ENCODE data around the gene TIGD6.

The TIGD6 gene

DNA sequence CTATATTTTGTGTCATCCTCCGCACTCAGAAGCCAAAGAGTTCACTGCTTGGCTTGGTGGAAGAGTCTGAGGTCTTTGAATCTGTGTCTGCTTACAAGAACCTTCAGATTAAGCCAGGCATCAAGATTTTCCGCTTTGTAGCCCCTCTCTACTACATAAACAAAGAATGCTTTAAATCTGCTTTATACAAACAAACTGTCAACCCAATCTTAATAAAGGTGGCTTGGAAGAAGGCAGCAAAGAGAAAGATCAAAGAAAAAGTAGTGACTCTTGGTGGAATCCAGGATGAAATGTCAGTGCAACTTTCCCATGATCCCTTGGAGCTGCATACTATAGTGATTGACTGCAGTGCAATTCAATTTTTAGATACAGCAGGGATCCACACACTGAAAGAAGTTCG is 19.2 kb downstream of the TIGD6 start:
- no peak for DNase-seq (ENCODE audit: low read depth in 1 of 2, low spot score in 1 of 2)

DNA sequence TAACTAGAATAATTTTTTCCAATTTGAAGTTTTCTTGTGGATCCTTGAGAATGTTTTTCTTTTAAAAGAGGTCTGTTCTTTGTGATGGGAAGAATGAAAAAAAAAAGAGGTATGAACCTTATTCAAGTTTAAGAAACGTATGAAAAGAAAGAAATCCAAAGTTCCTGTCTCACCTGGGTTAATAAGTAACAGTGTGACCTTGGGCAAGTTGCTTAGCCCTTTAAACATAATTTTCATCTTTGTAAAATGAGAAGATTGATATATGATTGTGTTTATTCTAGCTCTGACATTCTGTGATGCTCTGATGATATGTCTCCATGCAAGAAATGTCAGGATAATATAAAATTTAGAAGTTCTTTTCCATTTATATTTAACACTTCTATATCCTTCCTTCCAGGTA is 20.6 kb downstream of the TIGD6 start:
- no peak for DNase-seq (ENCODE audit: low read depth in 1 of 2, low spot score in 1 of 2)

DNA sequence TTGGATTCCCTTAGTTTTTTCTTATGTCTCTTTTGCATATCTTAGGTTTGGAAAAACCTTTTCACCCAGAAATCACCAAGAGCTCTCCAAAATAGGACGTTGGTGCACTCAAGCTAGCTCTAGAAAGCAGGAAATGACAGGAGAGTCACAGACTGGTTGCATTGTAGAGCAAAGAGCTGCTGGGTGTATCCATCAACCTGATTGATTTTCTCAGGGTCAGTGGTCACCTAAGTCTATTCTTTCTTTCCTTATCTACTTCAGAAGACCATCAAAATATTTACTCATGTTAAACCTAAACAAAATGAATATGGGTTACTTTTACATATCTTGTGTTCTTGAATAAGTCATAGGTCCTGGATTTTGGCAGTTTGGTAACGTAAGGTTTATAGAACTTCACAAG is 25.0 kb downstream of the TIGD6 start:
- no peak for DNase-seq (ENCODE audit: low read depth in 1 of 2, low spot score in 1 of 2)

DNA sequence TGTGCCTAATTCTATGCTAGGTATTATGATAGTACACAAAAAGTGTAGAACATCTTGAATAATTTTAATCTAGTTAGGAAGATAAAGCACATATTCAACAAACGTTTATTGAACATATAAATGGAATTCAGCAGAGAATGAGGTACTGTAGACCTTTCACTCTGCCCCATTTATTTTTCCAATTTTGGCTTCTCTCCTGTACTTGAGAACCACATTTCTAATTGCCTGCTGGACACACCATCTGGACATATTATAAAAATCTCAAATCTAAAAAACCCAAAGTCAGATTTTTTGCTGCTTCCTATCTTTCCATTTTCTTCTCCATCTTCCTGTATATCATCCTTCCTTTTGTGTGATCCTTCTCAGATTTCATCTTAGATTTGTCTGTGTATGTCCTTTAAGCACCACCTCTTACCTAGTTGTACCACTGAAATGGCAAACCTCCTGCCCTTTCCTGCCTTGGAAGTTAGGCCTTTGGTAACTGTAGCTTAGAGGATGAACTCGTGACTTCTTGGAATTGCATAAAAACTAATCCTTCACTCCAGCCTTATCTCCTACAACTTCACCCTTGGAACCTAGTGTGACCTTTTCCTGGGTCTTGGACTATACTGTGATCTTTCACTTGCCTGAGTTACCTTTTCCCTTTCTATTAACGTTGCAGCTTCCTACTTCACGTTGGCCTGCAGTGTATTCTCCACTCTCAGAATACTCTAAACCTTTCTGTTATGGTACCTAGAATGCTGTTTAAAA is 31.1 kb downstream of the TIGD6 start:
- no peak for DNase-seq (ENCODE audit: low read depth in 1 of 2, low spot score in 1 of 2)

DNA sequence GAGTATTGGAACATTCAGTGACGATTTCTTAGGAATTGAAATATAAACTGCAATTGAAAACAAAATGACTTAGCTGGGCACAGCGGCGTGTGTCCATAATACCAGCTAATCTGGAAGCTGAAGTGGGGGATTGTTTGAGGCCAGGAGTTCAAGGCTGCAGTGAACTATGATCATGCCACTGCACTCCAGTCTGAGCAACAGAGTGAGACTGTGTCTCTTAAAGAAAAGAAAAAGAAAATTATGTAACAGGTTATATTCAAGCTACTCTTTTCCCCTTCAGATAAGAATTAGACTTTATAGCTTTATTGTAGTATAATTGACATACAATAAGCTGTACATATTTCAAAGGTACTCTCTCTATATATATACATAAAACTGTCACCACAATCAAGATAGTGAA is 33.5 kb downstream of the TIGD6 start:
- DNase-seq (ENCODE audit: low read depth in 1 of 2, low spot score in 1 of 2): no peak

DNA sequence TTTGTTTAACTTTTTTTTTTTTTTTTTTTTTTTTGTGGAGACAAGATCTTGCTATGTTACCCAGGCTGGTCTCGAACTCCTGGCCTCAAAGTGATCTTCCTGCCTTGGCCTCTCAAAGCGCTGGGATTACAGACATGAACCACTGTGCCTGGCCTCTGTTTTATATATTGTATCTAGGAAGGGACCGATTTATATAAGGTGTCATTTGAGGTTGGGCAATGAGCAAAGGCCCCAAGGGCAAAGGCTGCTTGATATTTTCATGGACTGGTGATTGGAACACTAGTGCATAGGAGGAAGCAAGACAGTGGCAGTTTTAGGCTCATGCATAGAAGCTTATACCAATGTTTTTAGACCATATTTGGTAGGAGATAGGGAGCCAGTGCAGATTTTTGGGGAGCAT is 36.7 kb downstream of the TIGD6 start:
- DNase-seq (ENCODE audit: low read depth in 1 of 2, low spot score in 1 of 2): no peak

DNA sequence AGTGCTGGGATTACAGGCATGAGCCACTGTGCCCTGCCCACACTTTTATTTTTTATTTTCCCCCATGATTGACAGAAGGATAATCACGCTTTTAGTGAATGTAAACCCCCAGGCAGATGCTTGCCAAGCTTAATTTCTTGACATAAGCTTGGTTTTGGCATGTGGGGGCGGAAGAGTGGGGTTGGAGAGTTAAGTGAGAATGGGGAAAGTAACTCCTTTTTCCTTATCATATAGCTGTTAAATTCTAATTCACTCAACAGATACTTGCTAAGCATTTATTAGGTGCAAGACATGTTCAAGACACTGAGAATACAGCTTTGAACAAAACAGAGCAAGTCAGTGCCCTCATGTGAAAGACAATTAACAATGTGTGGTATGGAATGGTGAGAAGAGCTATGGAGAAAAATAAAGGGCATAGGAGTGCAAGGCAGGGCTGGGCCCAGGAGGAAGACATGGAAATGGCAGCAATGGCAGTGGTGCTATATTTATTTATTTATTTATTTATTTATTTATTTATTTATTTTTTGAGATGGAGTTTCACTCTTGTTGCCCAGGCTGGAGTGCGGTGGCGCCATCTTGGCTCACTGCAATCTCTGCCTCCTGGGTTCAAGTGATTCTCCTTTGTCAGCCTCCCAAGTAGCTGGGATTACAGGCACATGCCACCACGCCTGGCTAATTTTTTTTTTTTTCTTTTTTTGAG is 37.7 kb downstream of the TIGD6 start:
- DNase-seq (ENCODE audit: low read depth in 1 of 2, low spot score in 1 of 2): no peak

DNA sequence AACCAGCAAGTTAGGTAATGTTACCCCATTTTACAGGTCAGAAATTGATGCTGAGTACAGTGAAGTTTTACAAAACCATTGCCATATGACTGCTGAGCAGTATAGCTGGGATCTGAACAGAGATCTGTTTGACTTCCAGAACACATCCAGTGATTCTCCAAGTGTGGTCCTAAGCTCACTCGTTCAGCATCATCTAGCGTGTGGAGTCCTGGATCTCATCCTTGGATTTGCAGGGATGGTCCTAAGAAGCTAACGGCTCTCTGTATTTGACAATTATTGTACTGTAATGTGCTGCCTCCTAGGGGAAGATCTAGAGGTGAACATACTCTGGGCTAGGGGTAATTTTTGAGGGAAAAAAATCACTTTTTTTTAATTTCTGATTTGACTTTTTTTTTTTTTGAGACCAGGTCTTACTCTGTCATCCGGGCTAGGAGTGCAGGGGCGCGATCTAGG is 38.5 kb downstream of the TIGD6 start:
- DNase-seq (ENCODE audit: low read depth in 1 of 2, low spot score in 1 of 2): no peak

DNA sequence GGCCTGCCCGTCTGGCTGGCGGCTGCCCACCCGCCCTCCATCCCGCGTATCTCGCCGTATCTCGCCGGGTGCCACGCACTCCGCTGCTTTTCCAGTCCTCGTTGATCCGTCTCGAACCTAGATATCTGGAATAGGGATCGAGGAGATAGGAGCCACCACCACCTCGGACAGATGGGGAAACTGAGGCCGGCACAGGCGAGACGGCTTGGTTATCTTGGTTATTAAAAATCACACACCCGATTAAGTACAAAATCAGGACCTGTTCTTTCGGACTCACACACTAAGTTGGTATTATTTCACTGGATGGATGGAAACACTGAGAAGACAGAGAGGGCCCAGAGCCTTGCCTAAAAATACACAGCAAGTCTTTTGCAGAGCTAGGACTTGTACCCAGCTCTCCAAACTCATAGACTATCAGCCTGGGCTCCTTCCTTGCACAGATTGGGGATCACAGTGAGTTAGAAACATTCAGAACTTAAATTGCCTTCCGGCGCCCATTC is 39.2 kb downstream of the TIGD6 start:
- DNase-seq (ENCODE audit: low read depth in 1 of 2, low spot score in 1 of 2): no peak

DNA sequence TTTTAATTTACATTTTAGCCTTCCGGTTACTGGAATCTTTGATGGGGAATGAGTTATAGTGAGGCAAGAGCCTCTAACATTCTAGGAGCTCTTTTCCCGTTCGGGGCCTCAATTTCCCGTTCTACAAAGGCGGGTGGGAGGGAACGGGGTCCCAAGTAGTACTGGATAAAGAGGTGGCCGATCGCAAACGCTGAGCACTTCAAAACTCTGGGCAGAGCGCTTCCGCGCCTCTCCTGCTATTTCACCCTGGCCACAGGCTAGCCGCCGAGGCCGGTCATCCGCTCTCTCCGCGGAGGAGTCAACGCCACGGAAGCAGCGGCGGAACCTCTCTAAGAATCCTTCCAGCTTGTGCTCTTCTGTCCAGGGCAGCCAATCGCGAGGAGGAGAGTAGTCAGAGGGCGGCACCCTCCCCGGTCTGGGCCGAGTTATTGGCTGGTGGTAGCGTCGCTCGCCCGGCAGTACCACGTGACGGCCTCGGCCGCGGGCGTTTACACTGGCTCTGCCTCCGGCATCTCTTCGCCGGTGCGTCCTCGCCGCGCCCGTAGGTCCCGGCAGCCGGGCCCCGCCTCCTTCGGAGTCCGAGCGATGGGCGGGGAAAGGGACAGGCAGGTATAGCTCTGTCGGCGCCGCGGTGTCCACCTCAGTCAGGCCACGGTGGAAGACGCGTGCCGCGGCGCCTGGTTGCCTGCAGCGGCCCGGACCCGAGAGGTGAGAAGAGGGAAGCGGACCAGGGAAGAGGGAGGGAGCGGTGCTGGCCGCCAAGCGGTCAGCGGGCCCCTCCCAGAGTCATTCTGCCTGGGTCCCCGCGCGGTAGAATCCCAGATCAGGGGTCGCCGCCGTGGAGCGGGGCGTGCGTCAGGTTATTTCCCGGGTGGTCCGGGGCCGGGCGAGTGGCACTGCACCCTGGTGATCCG is 39.9 kb downstream of the TIGD6 start, which contains the start of gene SLC26A2:
SLC26A2 (plus strand) TSS at position 487 of the 914 bp plus-strand sequence. CDS start 16,895 bp downstream, outside the sequence.
- peak; percentile 84 to 88 for DNase-seq (ENCODE audit: low read depth in 1 of 2, low spot score in 1 of 2)

DNA sequence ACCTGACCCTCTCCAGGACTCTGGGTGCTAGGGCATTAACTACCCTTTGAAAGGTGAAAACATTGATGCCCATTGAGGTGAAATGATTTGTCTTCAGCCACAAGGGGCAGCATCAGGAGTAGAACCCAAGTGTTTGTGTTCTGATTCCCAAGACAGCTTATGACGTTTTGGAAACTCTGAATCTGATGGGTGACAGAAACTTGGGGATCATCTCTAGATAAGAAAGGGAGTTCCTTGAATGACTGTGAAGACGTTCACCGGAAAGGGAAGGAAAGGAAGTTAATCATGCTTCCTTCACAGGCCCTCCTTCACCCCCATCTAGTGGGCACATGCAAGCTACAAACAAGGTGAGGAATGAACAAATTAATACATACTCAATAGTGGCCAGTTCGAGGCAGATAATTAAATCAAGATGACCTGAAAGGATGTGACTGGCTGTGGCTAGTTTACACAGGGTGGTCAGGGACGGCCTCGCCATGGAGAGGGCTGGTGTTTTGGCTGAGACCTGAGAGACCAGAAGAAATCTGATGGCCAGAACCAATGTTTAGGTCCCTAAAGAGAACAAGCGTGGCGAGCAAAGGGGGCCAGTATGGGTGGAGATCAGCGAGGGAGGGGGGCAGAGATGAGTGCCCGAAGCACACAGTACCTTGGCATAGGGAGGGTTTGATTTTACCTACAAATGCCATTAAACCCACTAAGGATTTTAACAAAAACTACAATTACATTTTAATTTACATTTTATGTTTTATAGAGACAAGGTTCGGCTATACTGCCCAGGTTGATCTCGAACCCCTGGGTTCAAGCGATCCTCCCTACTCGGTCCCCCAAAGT is 40.8 kb downstream of the TIGD6 start:
- DNase-seq (ENCODE audit: low read depth in 1 of 2, low spot score in 1 of 2): peak in 1 of 2 donors; percentile 15

DNA sequence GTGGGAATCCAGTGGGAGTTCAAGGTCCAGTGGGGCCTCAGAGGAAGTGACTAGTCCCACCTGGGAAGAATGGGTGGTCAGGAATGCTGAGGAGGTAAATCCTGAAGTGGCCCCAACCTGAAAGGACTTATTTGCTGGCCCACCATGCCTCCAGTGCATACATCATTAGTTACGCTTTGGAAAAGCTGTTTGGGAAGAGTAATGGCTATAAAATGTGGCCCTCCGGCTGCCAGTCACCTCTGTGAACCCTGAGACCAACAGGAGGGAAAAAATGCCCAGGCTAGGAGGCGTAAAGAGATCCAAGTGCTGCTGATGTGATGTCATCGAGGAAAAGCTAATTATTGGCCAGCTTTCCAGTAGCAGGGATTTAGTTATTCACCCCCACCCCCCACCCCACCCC is 42.6 kb downstream of the TIGD6 start:
- DNase-seq (ENCODE audit: low read depth in 1 of 2, low spot score in 1 of 2): no peak

DNA sequence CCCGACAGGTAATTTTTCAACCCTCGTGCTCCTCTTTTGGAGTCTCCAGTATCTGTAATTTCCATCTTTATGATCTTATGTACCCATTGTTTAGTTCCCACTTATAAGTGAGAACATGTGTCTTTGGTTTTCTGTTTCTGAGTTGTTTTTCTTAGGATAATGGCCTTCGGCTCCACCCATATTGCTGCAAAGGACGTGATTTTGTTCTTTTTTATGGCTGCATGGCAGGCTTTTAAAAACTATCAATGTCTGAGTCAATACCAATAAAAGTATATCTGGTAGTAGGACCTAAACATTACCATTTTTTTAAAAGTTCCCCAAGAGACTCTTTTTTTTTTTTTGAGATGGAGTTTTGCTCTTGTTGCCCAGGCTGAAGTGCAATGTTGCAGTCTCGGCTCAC is 43.8 kb downstream of the TIGD6 start:
- no peak for DNase-seq (ENCODE audit: low read depth in 1 of 2, low spot score in 1 of 2)

DNA sequence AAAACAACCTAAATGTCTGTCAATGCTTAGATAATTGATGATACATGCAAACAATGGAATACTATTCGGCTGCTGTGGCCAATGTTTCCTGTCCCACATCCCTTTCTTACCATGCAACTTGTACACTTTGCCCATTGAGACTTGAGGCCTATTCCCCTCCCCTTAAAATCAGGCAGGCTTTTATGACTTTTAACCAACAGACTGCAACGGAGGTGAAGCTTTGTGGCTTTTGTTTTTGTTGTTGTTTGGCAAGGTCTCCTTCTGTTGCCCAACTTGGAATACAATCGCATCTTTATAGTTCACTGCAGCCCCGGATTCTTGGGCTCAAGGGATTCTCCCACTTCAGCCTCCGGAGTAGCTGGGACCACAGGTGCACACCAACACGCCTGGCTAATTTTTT is 45.7 kb downstream of the TIGD6 start:
- DNase-seq (ENCODE audit: low read depth in 1 of 2, low spot score in 1 of 2): no peak

DNA sequence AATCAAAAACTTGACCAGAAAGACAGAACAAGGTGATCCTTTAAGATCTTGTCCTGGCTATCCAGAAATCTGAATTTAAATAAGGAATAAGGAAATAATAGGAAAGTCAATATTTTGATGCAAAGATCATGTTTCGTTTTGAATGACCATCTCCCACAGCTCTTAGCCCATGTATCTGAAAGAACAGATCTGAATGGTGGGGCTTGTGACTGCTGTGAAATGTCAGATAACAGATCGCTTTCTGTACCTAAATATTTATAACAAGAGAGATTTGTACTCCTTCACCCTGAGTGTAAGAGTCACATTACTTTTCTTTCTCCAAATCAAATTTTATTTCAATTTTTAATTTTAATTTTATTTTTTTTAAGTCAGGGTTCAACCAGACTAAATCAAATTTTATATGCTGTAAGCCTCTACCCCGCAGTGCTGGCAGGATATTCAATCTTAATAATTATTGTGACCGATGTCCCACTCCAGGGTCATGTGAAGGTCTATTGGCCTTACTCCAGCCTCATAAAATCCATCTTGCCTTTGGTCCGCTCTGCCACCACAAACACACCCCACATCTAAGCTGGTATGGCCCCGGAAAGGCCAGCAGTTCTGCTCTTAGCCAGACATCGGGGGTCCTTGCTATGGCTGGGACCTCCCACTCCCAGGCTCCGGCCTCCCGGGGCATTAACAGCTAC is 46.9 kb downstream of the TIGD6 start:
- DNase-seq (ENCODE audit: low read depth in 1 of 2, low spot score in 1 of 2): no peak

DNA sequence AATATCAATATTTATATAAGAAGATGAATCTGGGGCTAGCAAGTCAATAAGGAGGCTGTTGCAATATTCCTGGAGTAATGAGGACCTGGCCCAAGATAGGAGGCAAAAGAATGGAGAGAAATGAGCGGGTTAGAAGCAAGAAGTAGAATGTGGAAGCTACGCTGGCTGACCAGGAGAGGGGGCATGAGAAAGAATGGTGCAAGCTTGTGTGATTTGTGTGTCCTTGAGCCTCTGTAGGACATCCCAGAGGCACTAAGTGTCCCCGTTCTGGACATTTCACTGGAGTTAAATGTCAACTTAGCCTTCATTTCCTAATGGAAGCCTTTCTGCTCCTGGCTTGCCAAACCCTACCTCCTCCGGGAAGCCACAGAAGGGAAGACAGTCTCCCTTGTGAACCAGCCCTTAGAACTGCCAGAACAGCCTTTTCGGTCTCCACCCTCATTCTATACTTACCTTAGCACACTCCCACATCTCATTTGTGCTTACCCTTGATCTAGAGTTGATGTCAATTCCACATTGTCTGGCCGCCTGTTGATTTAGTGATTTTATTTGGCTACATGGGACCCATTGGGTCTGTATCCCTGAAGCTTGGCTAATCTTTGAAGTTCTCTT is 49.2 kb downstream of the TIGD6 start:
- no peak for DNase-seq (ENCODE audit: low read depth in 1 of 2, low spot score in 1 of 2)

DNA sequence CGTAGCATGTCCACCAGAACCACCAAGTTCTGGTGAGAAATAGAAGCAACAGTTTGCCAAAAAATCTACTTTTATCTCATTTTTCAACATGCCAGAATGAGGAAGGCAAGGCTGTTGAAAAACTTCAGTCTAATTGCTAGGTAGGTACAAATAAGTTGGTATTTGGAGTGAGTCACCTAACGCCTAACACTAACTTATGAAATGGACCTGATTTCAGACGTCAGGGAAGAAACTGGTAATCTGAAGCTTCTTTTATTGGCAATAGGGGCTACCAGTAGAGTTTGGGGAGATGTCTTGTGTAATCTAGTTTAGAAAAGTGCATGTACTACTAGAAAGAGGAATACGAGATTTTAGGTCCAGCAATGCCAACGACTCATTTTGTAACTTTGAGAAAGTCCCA is 51.5 kb downstream of the TIGD6 start:
- DNase-seq (ENCODE audit: low read depth in 1 of 2, low spot score in 1 of 2): no peak

DNA sequence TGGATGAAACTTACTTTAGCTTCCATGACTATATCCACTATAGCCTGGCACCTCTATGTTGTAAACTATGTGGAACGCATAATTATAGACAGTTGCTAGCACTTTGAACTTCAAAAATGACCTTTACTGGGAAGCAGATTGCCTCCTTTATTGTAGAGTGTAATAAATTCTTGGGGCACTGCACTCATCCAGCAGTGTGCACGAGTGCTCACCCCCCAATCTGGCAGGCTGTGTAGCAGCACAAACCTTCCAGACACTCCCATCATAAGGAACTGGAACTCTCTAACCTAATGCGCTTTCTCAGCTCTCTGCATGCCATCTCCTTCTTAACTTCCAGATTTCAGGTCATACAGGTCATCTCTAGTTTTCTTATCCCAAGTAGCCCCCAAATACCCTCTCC is 54.3 kb downstream of the TIGD6 start:
- no peak for DNase-seq (ENCODE audit: low read depth in 1 of 2, low spot score in 1 of 2)

DNA sequence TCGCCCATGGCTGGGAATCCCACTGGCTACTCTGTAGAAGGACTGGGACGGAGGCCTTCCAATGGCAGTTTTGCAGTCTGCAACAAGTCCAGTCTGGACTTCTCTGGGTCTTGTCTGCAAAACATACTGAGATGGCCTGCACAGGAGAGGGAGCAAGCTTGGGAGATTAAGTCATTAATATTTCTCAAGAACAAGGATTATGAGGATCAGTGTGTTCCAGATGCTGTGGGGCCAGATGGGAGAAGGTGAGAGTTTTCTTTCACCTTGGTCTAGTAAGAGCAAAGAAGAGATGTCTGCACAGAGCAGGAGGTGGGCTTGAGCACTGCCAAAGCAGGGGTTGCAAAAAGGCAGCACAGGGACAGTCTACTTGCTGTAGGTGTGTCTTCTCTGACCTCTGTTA is 55.8 kb downstream of the TIGD6 start, which contains the start of gene PDE6A:
PDE6A (minus strand) TSS at position 128 of the 400 bp plus-strand sequence; CDS start at position 8, 120 bp downstream.
- DNase-seq (ENCODE audit: low read depth in 1 of 2, low spot score in 1 of 2): no peak
